Loucy (cell line): ENCODE results near the gene CCDC184.

Experiments
- CTCF ChIP-seq: fragments of 200-600 bp; sonication (generic); conservative IDR thresholded peaks from 2 replicates; pipeline ENCODE4 v1.5.1; 2014; ENCODE audit warnings: mild to moderate bottlenecking, antibody characterized with exemption, low read length
- EZH2phosphoT487 ChIP-seq: fragments of 200-600 bp; IDR thresholded peaks from 2 replicates; pipeline ENCODE4 v1.6.1; 2018; ENCODE audit warnings: antibody characterized with exemption, mild to moderate bottlenecking, moderate library complexity, borderline replicate concordance

- TF ChIP-seq CTCF (no peak), EZH2phosphoT487 (no peak)
Measured at GRCh38 chr12:48176417-48176751, 7.1 kb upstream of the CCDC184 start.
